RWPE1 (cell line): Measurements from ENCODE around the gene CCDC92B.

Experiments used
- CTCF ChIA-PET: fragments of 350-600 bp; sonication (Branson Sonifier 250); formaldehyde crosslinking; extraction: SDS; loops from one replicate; lab custom pipeline; 2021; lab: Yijun Ruan, JAX
- POLR2A ChIA-PET: fragments of 400-600 bp; formaldehyde crosslinking; extraction: SDS; loops from one replicate; lab custom pipeline; 2020; ENCODE audit warnings: antibody characterized with exemption; ENCODE audit not compliant: low non-redundant PET; lab: Yijun Ruan, JAX
- DNase-seq: peaks from one replicate; pipeline ENCODE4 v3.0.0; 2012; ENCODE audit warnings: low spot score
- H3K27ac ChIP-seq: fragments of 450-650 bp; 2 replicates; pipeline ENCODE4 v1.5.1; 2017
- TF ChIP-seq, protein P1 (sequence below): fragments of 450-650 bp; conservative IDR thresholded peaks from 2 replicates; pipeline ENCODE4 v1.5.1; 2017; ENCODE audit warnings: low read depth, mild to moderate bottlenecking

The CCDC92B gene

DNA sequence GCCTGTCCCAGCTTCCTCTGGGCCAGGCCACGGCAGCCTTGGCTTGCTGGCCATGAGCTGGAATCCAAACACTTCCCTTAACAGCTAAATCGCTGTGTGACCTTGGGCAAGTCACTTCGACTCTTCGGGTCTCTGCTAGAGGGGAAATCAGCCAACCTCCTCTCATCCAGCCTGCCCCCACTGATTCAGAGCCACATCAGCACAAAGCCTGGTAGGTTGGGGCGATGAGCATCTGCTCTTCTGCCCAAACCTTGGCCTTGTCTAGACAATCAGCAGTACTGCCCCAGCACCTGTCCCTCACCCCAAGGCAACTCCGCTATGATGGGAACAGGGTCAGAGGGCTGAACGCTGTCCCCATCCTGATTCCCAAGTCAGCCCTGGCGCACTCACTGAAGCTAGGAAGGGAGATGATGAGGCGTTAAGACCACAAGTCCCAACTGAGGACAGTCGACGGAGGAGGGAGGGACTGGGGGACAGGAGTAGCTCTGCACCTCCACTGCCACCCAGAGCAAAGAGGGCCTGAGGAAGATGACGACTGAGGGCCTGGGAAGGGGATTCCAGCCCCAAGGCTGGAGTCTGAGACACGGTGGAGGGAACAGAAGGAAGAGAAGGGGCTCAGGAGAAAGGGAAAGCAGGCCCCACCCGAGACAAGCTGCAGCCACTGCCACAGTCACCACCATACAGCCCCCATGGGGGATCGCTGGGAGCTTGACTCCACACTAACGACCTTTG, 39.2 kb downstream of the CCDC92B start:
- POLR2A ChIA-PET = interaction anchor here (0.5 to 0.7 kb wide), 2 partner anchors 13 to 105 kb away, joined by 3 to 4 read pairs; no protein-coding TSS in a partner anchor
- DNase-seq = no peak
- TF ChIP-seq, protein P1, sequence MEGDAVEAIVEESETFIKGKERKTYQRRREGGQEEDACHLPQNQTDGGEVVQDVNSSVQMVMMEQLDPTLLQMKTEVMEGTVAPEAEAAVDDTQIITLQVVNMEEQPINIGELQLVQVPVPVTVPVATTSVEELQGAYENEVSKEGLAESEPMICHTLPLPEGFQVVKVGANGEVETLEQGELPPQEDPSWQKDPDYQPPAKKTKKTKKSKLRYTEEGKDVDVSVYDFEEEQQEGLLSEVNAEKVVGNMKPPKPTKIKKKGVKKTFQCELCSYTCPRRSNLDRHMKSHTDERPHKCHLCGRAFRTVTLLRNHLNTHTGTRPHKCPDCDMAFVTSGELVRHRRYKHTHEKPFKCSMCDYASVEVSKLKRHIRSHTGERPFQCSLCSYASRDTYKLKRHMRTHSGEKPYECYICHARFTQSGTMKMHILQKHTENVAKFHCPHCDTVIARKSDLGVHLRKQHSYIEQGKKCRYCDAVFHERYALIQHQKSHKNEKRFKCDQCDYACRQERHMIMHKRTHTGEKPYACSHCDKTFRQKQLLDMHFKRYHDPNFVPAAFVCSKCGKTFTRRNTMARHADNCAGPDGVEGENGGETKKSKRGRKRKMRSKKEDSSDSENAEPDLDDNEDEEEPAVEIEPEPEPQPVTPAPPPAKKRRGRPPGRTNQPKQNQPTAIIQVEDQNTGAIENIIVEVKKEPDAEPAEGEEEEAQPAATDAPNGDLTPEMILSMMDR = no peak
- peak overlapping the region; percentile 85 for H3K27ac ChIP-seq
- CTCF ChIA-PET = interaction anchor here (0.7 to 1.5 kb wide), 2 partner anchors 328 to 355 kb away, joined by 3 to 4 read pairs; no protein-coding TSS in a partner anchor

DNA sequence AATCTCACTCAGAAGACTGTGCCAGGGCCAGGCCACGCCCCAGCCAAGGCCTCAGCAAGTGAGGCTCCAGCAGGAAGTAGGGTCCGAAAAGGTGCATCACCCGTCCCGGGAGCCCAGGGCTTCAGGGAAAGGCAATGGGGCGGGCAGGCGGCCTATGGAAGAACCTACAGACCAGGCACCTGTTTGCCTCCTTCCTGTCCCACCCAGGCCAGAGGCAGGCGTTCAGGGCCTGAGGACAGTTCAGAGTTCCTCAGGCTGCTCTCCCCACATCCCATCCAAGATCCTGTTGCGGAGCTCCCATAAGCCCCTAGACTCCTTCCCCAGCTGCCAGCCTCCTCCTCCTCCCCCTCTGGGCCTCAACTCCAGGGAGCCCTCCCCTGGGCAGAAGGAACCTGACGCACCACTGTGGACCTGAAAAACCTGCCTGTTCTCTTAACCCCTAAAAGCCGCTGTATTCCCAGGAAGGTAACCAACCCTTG, 40.2 kb downstream of the CCDC92B start:
- peak overlapping the region; percentile 85 for H3K27ac ChIP-seq
- TF ChIP-seq, protein P1 = no peak
- ChIA-PET CTCF (interaction anchor here (0.6 to 1.5 kb wide), 2 partner anchors 16 to 327 kb away, joined by 3 to 4 read pairs; no protein-coding TSS in a partner anchor), POLR2A (no interaction called here)
- peak; percentile 55 for DNase-seq

DNA sequence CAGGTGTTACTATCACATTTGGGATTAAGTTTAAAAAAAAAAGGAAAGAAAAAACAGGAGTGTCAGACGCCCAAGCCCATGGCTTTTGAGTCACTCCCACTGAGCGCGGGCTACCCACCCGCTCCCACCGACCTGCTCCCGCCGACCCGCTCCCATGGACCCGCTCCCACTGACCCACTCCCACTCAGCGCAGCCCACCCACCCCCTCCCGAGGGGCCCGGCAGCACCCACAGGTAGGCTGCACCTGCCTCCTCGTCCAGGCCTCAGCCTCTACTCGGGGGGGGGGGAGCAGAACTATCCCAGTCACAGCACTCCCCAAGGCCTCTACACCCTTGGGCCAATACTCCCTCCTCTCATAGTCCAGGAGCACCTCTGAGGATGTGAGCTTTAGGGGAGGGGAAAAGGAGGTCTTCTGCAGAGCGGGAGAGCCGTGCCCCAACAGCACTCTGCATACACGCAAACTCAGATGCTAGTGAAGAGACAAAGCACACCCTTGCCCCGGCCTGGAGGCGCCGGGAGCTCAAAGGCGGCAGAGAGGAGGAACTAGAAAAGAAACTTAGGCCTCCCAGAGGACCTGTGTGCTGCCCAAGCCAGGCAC, 40.8 kb downstream of the CCDC92B start:
- peak overlapping the region; percentile 85 for H3K27ac ChIP-seq
- TF ChIP-seq, protein P1 = no peak
- ChIA-PET POLR2A (no interaction called here), CTCF (interaction anchor here (0.6 kb wide), 1 partner anchor 113 kb away, joined by 3 read pairs; no protein-coding TSS in a partner anchor)
- DNase-seq = no peak

DNA sequence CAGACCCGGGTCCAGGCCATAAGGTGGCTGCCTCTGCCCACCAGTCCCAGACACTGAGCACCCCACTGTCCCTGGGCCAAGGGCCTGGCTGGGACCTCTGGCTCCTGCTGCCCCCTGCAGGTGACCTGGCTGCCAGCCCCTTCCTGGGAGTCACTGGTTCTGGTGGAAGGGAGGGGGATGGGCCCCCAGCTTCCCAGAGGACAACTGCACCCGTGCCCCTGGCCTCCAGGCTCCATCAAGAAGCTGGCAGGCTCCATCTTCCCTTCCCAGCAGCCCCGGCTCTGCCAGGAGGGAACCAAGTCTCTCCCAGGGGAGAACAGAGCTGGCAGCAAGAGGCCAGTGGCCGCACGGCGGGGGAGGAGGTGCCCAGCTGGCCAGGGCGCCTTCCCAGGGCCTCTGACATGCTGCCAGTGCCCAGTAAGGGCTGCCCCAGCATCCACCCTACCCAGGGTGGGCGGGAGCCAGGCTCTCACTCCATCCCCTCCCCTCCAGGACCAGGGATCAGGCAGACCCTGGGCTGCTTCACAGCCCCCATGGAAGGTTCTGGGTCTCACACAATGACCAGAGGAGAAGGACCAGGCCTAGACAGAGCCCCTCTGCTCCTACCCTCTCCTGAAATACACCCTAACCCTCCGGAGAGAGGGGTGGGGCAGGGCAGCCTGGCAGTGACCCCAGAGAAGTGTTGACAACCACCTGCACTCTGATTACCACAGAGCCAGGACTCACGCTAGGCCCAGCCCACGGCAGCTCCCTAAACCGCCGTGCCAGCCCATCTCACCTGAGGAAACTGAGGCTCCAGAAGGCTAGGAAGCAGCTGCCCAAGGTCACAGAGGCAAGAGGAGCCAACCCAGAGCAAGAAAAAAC, 41.5 kb downstream of the CCDC92B start:
- TF ChIP-seq, protein P1 = 0 out of 2 replicates have a peak, but pooled peaks have one; percentile 13
- peak overlapping the region; percentile 85 for H3K27ac ChIP-seq
- POLR2A ChIA-PET = no interaction called here
- no peak for DNase-seq
- CTCF ChIA-PET = interaction anchor here (0.6 kb wide), 1 partner anchor 112 kb away, joined by 3 read pairs; no protein-coding TSS in a partner anchor

DNA sequence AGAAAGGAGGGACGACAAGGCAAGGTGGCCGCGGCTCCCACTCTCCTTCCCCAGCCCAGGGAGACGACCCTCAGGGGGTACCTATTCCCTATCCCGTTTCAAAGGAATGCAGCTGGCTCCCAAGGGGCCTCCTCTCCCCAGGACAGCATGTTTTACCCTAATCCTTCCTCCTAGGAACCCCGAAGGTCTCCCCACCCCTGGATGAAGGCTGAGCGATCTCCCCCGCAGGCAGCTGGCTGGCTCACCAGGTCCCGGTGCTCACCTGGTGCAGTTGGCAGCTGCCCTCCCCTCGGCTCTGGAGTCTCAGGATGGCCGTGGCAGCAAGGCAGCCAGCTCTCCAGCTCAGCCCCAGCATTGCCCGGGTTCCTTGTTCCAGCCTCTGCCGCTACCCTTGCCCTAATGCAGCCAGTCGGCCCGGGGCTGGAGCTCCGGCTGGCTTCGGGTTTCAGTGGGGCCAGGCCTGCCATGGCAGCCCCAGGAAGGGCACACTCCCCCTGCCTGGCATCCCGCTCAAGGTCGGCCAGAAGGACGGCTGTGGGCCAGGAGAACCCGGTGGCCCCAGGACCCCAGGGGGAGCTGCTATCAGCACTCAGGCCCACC, 42.4 kb downstream of the CCDC92B start:
- CTCF ChIA-PET = interaction anchor here (0.6 kb wide), 1 partner anchor 258 kb away, joined by 4 read pairs; no protein-coding TSS in a partner anchor
- TF ChIP-seq, protein P1 = no peak
- no peak for DNase-seq
- POLR2A ChIA-PET = interaction anchor here (0.6 kb wide), 1 partner anchor 953 kb away, joined by 3 read pairs; no protein-coding TSS in a partner anchor
- H3K27ac ChIP-seq = peak overlapping the region; percentile 85
